Right forelimb (tissue), 1 donor: Measurements from ENCODE around the gene EXOSC2.

Experiments used
- DNase-seq: peaks from one replicate; pipeline ENCODE4 v3.0.0-alpha.2; 2018

EXOSC2 gene

GRCh38 chr9:130693426-130694191 lies at the start of gene EXOSC2:
Gene EXOSC2 (plus strand): TSS chr9:130693780. CDS start chr9:130693792, 12 bp downstream.
- peak; percentile 98 for DNase-seq

- no peak for DNase-seq
These were observed 42.4 kb upstream of the EXOSC2 start for GRCh38 chr9:130651221-130651620.

GRCh38 chr9:130651752-130652151 lies 41.8 kb upstream of the EXOSC2 start:
- no peak for DNase-seq

GRCh38 chr9:130654879-130655278 lies 38.7 kb upstream of the EXOSC2 start:
- DNase-seq = peak; percentile 6

GRCh38 chr9:130658893-130659698 lies 34.5 kb upstream of the EXOSC2 start:
- DNase-seq = no peak

GRCh38 chr9:130659699-130660248 lies 33.8 kb upstream of the EXOSC2 start:
- no peak for DNase-seq

GRCh38 chr9:130660326-130660682 lies 33.3 kb upstream of the EXOSC2 start:
- DNase-seq = no peak

GRCh38 chr9:130660683-130661450 lies 32.7 kb upstream of the EXOSC2 start:
- no peak for DNase-seq

- DNase-seq = no peak
These were observed 32.0 kb upstream of the EXOSC2 start for GRCh38 chr9:130661451-130662098.

- no peak for DNase-seq
These were observed 31.2 kb upstream of the EXOSC2 start for GRCh38 chr9:130662099-130662969.

GRCh38 chr9:130662970-130663257 lies 30.7 kb upstream of the EXOSC2 start:
- no peak for DNase-seq

GRCh38 chr9:130663258-130663976 lies 30.2 kb upstream of the EXOSC2 start:
- DNase-seq = no peak

GRCh38 chr9:130663977-130664250 lies 29.7 kb upstream of the EXOSC2 start:
- no peak for DNase-seq

- DNase-seq = no peak
These were observed 29.1 kb upstream of the EXOSC2 start, which contains the start of gene PRDM12 for GRCh38 chr9:130664251-130665028. Gene PRDM12 (plus strand): TSS chr9:130664594. CDS start chr9:130664654, 60 bp downstream.

- DNase-seq = no peak
These were observed 28.6 kb upstream of the EXOSC2 start for GRCh38 chr9:130665029-130665430.

GRCh38 chr9:130665431-130666392 lies 27.9 kb upstream of the EXOSC2 start:
- DNase-seq = no peak

- DNase-seq = no peak
These were observed 27.0 kb upstream of the EXOSC2 start for GRCh38 chr9:130666393-130667119.

- DNase-seq = no peak
These were observed 26.5 kb upstream of the EXOSC2 start for GRCh38 chr9:130667120-130667435.

- DNase-seq = no peak
These were observed 25.4 kb upstream of the EXOSC2 start for GRCh38 chr9:130668196-130668595.
